GM21390 (cell line): ENCODE measurements around the gene HOXA3.

Experiments
- ATAC-seq: cut with Tn5 transposase; IDR thresholded peaks from one replicate; pipeline ENCODE4 v1.9.1; 2021; ENCODE audit not compliant: unreplicated experiment

Gene HOXA3

DNA sequence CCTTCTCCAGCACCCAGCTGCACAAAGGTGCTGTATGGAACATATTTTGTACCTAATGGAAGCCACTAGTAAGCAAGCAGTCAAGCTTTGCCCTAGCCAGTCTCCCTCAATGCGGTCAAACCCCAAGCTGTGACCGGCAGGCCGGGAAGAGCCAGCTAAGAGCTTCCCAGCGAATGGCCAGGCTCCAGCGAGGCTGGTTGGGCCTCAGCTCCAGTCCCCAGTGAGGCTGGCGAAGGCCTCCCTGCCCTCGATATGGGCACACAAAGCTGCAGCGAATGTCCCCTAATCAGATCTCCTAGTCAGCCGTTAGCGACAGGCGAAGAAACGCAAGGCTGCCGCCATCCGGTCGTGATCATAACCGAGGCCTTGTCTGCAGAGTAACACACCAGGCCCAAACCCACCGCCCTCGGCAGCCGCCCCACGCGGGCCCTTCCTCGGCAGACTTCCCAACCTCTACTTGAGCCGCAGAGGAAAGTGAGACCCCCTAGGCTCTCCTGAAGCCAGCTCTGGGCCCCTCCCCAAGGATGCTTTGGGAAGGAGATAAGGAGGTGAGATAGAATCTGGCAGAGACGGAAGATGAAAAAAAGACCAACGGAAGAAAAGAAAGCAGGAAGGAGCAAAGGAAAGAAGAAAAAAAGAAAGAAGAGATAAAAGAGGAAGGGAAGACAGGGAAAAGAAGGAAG, 16.0 kb upstream of the HOXA3 start:
- ATAC-seq: no peak

DNA sequence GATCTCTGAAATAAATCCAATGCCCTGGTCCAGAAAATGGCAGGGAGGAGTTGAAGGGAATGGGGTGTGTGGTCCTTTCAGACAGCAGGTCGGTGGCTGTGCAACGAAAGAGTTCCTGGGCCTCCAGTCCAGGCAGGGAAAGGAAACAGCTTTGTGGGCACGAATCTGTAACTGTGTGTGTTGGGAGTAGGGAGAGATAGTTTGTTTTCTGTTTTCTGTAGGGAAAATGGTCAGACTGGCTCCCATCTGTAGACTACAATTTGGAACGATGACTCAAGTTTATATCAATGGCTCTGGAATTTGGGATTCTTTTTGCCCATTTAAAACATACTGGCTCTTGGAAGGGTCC, 15.5 kb upstream of the HOXA3 start:
- ATAC-seq: no peak

DNA sequence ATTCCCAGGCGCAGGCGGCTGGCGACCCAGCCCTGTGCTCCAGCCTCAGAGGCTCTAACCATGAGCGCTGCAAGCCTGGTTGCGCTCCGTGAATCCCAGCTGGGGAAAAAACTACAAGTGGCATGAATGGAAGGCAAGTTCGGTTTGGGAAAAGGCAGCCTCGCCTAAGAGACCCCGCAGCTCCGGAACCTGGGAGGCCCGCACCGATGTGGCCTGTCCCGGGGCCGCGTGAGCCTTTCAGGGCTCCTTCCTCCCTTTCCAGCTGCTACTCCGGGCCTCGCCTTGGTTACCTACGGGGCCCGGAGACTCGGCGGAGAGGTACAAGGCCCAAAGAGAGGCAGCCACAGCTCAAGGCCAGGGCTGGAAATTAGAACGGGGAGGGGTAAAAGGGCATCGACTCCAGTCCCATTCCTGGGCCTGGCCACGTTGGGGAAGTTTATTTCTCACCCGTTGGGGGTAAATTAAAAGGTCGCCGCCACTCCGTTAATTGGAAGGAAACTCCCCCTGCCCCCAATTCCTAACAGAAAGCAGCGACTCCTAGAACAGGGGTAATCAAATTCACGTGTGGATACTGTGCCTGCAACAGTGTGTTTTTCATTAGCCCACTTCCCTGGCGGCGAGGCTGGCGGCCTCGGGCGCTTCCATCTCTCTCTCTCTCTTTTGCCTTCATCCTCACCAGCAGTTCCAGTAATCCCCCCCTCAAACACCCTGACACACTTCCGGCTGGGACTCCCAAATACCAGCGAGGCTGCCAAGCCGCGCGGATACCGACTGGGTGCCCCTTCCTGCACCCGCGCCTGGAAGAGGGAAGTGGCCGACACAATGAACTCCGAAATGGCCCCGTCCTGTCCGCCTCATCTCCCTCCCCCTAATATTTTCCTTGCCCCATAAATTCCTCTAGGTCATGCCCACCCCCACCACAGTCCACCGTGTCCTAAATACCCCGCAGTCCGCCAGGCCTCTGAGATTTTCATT, 14.4 kb upstream of the HOXA3 start:
- no peak for ATAC-seq

DNA sequence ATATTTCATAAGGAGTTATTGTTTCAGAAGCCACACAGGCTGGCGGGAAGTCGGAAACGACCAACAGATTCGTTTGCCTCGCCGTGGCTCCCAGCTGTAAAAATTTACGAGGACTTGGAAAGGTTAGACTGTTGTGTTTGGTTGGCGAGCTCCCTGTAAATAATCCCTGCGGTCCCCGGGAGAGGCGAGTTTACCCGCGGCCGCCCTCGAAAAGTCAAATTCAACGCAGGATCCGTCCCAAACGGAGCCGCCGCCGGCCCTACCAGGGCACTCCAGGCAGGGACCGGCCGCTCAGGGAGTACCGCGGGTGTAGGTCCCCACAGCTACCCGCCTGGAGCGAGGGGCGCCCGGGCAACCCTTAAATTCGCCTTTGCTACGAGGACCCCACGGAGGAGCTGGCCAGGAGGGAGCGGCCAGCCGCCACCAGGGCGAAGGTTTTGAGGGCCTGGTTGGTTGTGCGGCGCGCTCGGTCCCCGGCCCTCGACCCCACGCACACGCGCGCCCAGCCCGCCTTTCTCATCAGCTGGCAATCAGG, 13.7 kb upstream of the HOXA3 start:
- no peak for ATAC-seq

DNA sequence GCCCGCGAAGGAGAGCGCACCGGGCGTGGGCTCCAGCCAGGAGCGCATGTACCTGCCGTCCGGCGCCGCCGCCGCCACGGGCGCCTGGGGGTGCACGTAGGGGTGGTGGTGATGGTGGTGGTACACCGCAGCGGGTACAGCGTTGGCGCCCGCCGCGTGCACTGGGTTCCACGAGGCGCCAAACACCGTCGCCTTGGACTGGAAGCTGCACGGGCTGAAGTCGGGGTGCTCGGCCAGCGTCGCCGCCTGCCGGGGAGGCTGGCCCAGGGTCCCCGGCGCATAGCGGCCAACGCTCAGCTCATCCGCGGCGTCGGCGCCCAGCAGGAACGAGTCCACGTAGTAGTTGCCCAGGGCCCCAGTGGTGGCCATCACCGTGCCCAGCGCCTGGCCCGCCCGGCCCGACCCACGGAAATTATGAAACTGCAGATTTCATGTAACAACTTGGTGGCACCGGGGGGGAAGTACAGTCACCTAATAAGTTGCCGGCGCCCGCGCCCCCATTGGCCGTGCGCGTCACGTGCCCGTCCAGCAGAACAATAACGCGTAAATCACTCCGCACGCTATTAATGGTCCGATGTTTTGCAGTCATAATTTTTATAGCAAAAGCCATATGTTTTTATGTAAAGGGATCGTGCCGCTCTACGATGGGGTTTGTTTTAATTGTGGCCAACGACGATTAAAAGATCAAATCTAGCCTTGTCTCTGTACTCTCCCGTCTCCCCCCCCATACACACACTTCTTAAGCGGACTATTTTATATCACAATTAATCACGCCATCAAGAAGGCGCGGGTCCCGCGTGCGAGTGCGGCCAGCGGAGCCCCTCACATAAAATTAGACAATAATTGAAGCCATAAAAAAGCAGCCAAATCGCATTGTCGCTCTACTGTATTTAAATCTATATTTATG, 13.0 kb upstream of the HOXA3 start, which contains the start of gene HOXA9:
Gene HOXA9 (minus strand): TSS at position 449 of the 907 bp plus-strand sequence. CDS start 80 bp downstream, at position 369.
- ATAC-seq: no peak

DNA sequence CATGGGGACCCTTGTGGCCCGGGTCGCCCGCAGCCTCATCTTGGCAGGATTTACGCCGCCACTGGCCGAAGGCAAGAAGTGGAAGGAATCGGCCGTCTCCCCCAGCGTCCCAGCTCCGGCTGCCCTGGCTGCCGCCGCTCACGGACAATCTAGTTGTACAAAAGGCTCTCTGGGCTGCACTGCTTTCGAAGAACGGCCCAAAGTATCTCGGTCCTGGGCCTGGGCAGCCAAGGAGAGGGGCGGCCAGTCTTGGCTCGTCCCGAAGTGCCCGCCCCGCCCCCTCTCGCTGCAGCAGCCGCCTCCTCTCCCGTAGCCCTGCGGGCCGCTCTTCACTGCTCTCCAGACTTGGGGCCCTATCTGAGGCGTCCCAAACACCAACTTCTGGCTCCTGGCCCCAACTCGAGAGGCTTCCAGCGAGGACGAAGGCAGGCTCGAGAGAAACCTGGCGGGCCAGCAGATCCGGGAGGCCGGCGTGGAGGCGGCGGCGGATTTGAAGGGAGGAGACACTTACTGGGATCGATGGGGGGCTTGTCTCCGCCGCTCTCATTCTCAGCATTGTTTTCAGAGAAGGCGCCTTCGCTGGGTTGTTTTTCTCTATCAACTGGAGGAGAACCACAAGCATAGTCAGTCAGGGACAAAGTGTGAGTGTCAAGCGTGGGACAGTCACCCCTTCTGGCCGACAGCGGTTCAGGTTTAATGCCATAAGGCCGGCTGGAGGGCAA, 12.1 kb upstream of the HOXA3 start:
- ATAC-seq: no peak

DNA sequence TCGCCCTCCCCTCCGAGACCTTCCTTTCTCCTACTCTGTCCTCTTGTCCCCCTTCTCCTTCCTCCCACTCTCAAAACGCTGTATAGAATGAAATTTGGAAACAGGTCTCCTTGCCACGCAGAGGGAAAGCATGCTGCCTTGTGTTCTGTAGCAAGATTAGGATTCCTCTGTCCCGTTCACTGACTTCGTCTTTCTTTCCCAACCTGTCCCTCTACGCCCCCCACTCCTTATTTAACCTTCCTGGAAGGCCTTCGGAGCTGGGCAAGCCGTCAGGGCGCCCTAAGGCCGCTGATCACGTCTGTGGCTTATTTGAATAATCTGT, 11.6 kb upstream of the HOXA3 start:
- ATAC-seq: no peak

DNA sequence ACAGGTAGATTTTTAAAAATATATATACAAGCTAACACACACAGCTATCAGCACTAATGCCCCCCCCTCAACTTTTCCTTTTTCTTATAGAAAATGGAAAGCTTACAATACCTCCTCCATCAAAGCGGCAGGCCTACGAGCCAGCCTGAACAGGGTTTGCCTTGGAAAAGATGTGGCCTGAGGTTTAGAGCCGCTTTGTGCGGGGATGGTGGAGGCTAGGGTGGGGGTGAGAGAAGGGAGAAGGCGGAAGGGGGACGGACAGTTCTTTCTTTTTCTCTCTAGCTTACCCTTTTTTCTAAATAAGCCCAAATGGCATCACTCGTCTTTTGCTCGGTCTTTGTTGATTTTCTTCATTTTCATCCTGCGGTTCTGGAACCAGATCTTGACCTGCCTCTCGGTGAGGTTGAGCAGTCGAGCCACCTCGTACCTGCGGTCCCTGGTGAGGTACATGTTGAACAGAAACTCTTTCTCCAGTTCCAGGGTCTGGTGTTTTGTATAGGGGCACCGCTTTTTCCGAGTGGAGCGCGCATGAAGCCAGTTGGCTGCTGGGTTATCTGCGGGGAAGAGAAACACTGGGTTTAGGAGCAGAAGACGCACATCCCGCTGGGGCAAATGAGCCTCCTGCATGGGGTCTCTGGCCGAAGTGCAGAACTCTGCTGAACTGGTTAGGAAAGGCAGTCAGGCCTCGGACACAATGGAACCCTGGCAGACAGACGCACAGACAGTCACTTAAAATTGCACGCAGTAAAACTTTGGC, 11.1 kb upstream of the HOXA3 start:
- ATAC-seq: no peak

DNA sequence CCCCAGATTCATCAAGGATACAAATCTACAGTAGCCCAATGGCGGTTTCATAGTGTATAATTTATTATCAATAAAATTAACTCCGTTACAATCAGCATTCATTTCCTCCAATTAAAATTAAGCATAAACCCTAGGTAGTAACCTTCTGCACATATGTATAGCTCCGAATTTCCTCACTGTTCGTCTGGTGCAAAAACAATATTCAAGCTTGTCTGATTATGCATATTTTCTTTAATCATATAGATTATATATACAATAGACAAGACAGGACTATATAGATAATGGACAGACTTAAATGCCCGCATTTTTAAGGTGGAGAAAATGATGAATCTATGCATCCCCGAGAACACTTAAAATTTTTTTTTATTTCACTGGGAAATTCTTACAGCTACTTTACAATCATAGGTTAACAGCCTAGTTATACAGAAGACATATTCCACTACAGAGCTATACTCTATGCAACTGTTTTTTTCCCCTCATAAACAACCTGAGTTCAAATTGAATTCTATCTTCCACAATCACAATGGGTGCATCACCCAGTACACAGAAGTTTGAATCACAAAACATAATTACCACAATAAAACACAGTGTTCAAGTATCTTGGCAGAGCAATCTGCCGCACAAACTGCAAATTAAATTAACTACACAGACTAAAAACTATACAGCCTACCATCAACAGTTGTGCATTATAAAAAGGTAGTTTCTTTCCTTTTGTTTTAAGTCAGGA, 10.3 kb upstream of the HOXA3 start:
- no peak for ATAC-seq

DNA sequence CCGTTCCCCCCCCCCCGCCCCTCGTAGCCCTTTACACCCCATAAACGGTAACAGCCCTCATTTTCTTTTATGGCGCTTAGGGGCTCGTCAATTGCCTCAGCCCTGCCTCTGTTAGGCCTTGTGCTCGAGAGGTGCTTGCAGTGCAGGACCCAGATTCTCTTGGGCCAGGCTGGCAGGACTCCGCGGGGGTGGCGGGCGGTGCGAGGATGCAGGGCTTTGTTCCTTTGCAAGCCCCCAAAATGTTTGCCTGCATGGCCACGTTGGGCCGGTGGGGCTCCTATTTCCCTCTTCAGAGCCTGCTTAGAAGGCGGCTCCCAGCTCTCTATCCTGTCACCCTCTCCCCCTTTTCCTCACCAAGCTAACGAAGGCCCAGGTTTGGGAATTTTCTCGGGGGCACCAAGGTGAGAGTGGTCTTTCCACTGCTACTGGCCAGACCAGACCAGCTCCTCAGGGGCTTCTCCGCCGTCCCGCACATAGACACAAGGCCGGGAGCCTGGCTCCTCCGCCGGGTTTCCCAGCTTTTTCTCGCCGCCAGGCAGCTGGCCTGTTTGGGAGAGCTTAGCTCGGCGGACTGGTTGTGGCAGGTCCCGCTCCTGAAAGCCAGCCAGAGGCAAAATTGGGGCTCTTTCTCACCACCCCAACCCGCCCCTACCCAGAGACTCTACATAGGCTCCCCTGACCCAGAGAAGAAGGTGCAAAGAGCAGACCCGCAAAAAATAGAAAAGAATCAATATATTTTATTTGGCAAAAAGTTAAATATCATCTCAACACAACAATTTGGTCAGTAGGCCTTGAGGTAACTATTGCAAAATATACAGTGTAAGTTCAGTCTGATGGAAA, 9.6 kb upstream of the HOXA3 start:
- no peak for ATAC-seq

DNA sequence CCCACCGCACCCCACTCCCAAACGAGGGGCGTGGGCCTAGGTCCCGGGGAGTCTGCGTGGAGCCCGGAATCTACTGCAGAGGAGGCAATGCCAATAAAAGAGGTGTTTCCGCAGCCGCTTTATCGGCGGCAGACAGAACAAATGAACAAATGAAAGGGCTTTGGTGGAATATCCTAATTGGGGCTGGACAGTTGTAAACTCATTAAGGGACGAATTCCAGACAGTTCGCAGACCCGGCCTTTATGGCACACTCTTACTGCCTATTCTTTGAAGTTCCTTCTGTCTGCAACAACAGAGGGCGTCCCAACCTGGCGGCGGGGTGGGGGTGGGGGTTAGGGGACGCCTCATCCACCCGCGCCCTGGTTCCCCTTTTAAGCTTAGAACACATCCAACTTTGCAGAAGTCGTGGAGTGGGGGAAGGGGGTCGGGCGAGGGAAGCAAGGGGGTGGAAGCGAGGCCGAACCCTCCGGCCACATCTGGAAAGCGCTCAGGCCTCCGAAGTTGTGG, 8.9 kb upstream of the HOXA3 start:
- no peak for ATAC-seq

DNA sequence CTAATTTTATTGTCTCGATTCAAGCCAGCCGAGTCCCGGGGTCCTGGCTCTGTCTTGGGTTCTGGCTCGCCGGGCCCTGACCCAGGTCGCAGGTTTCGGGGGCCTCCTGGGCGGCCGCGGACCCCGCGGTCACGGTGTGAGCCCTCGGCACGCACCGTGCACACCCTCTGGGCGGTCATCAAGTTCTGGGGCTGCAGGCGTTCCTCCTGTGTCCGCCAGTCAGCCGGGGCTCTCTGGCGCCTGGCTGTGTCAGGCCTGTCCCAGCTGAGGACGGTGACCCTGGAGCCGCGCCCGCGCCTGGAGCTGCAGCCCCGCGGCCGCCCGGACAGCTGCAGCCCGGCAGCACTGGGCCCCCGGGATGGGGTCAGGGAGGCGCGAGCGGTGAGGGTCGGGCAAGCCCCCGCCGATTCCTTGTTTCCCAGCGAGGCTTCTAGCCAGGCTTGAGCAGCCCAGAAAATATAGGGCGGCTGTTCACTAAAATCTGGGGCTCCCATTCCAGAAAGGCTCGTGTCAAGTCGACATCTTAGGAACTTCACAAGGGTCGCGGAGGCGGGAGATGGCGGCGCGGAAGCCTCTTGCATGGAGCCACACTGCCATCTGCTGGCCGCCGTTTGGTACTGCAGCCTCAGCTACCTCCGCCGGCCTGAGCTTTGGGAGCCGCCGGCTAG, 8.3 kb upstream of the HOXA3 start:
- peak; percentile 68 for ATAC-seq

DNA sequence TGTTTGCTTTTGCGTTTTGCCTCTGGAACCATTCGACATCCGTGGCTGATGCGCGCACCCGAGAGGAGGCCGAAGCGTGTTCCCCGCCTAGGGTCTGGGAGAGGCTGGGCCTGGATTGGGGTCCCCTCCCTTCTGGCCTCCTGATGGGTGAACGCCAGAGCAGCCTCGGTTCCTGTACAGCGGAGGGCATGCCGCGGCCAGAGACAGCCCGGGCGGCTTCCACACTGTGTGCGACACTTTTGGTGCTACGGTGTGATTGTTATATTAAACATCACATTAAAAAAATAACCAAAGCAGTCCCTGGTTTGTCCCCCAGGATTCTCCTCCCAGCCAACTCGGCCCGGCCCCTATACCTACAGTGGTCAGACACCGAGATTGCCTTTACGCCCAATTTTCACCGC, 7.8 kb upstream of the HOXA3 start:
- ATAC-seq: no peak

DNA sequence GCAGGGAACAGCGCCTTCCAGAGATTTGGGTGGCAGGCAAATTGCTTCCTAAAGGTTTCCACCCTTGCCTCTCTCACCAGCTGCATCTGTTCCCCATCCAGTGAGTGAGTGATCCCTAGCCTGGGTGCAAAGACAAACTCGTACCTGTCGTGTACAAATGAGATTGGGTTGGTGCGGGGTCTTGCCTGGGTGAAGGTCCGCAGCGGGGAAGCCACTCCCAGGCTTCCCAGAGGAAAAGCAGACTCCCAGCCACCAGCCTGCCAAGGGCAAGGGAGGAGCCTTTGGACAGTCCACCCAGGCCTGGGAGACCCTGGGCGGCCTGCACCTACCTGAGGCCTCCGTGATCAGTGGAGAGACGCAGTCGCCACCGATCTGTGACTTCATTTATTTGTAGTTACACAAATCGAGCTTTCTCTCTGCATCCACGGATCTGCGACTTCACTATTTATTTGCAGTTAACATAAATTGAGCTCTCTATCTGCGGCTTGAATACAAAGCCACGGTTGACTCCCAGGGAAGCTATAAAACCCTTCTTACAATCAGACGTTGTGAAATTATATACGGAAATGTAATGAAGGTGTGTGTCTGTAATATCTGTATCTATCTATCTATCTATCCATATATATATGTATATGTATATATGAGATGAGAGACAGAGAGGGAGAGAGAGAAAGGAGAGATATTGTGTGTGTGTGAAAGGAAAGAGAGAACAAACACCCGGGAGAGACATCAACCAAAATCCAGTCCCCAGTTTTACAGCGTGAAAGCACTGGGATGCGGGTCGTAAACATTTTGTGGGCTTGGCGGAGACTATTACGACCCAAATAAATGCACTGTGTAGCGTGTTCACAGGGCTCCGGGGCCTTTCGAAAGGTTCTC, 7.1 kb upstream of the HOXA3 start:
- no peak for ATAC-seq

DNA sequence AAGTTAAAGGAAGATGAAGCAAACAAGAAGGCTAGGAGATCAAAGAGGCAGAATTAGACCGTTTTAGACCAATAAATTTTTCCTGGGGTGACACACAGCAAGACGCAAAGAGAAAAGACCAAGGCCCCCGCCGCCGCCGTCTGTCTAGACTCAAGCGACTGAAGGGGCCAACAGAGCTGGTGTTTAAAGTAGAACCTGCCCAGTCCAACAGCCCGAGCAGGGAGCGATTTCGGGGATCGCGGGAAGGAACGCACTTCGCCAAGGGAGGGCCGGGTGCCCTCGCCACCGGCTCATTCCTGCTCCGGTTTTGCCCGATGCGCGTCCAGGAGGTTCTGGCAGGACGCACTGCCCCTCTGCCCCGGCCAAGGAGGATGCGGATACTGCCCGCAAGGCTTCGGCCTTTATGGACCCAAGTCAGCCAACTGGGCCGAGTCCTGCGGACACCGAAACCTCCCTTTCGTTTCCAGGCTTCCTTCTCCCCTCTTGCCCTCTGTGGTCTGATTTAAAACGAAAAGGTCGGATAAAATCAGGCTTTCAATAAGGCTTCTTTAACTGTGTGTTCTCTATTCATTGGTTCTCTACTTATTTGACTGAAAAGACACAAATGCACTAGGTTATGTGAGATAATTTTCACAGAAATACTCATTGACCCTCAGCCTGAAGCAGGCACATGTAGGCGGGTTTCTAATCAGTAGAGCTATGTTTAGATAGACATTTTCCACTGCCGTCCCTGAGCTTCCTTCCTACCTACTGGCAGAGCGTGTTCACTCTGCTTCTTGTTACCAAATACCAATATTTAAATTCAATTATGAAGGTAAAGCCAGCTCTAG, 6.3 kb upstream of the HOXA3 start:
- ATAC-seq: no peak
